Right cardiac atrium (tissue), 5 donors: ENCODE data around the gene FGF7. TPM values are rescaled to one million over a fixed set of nuclear protein-coding genes. Genes with fewer than 3 reads are reported as not detected.
"Not testable (repeated sequence)": the region's sequence is repeated elsewhere in the genome, so short reads cannot be mapped to it uniquely, and the experiment has no call there.

Source experiments
- ATAC-seq, 2 donors: fragments of 200-7000 bp; cut with Tn5 transposase; one replicate each; pipeline versions ENCODE4 v1.8.0 to v1.9.1; 2020; ENCODE audit warnings: moderate library complexity in 2 of 2, mild to moderate bottlenecking in 1 of 2
- DNase-seq, 3 donors: peaks; one replicate each; pipeline ENCODE4 v3.0.0-alpha.2; 2020
- H3K27ac ChIP-seq: one replicate; pipeline ENCODE4 v1.5.1; 2013; ENCODE audit warnings: mild to moderate bottlenecking, low read length, control low read depth, moderate library complexity
- H3K27me3 ChIP-seq: one replicate; pipeline ENCODE4 v1.6.1; 2013; ENCODE audit not compliant: control insufficient read depth, insufficient read depth
- H3K4me1 ChIP-seq: one replicate; pipeline ENCODE4 v1.6.1; 2013; ENCODE audit warnings: low read length; ENCODE audit not compliant: control insufficient read depth, insufficient read depth
- H3K4me3 ChIP-seq: one replicate; pipeline ENCODE4 v1.5.1; 2013; ENCODE audit warnings: low read length, control low read depth
- H3K9me3 ChIP-seq: one replicate; pipeline ENCODE4 v1.6.1; 2013; ENCODE audit warnings: low read length; ENCODE audit not compliant: control insufficient read depth
- WGBS: extraction: QIAGEN DNeasy Blood & Tissue Kit; methylation state at CpG from one replicate; pipeline ENCODE4 v1.1.7; 2013; 5-methylcytosine and 5-hydroxymethylcytosine counted together
- intact Hi-C, 4 donors: fragments of 100-400 bp; cut with DNase I; formaldehyde crosslinking; loops; one replicate each; pipeline versions ENCODE4 v1.11.0 to v1.14.0; 2022 to 2023
- long read RNA-seq, 4 donors: library from polyadenylated mRNA; unstranded; transcript quantifications; one replicate each; pipeline ENCODE4 v2.0.0, GENCODE V29; 2020 to 2021
- polyA plus RNA-seq: library from polyadenylated mRNA; stranded (reverse); fragments of 200-250 nt; gene quantifications from one replicate; pipeline ENCODE4 v1.2.3, GENCODE V29; 2013
- total RNA-seq, 4 donors: library from RNA; stranded (reverse); fragmentation: NEBNext Ultra II Directional; extraction: Animal tissue kit (Norgen Biotek cat#: 25700); gene quantifications; one replicate each; pipeline ENCODE4 v1.2.1, GENCODE V29; 2021
- donor health status: healthy with polysubstance abuse.
- donor health status: DM: no; HTN: yes; CAD: no.
- donor health status: DM: no; HTN: no; CAD: no.
- donor health status: DM: no; HTN: yes; CAD: no; lungs with severe emphysema.
- donor health status: DM: yes; HTN: yes; CAD: no.

Gene FGF7, protein sequence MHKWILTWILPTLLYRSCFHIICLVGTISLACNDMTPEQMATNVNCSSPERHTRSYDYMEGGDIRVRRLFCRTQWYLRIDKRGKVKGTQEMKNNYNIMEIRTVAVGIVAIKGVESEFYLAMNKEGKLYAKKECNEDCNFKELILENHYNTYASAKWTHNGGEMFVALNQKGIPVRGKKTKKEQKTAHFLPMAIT
- total RNA-seq (10 to 100 TPM; 29.0 to 50.0 (median 39.0) TPM), polyA plus RNA-seq (21.3 TPM)
- long read RNA-seq, donor 1, full-length matches to known transcripts = 13 of 24 reads
- long read RNA-seq, donor 1, partial matches to known transcripts = 9 of 24 reads
- long read RNA-seq, donor 1, other reads (novel, unspliced or antisense) = 2 of 24 reads
- long read RNA-seq, donor 2, full-length matches to known transcripts = 12 of 24 reads
- long read RNA-seq, donor 2, partial matches to known transcripts = 10 of 24 reads
- long read RNA-seq, donor 2, other reads (novel, unspliced or antisense) = 2 of 24 reads
- long read RNA-seq, donor 3, full-length matches to known transcripts = 20 of 37 reads
- long read RNA-seq, donor 3, partial matches to known transcripts = 12 of 37 reads
- long read RNA-seq, donor 3, other reads (novel, unspliced or antisense) = 5 of 37 reads
- long read RNA-seq, donor 4, full-length matches to known transcripts = 15 of 20 reads
- long read RNA-seq, donor 4, partial matches to known transcripts = 5 of 20 reads
- long read RNA-seq, donor 4, other reads (novel, unspliced or antisense) = 0 of 20 reads

DNA sequence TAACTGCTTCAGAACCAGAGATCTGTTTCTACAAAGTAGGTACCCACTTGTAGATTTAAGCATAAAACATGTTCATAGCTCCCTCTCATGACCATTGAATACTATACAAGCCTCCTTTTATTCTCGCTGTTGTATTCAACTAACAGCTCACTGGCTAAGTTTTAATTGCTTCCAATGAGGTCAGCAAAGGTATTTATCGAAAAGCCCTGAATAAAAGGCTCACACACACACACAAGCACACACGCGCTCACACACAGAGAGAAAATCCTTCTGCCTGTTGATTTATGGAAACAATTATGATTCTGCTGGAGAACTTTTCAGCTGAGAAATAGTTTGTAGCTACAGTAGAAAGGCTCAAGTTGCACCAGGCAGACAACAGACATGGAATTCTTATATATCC is at the start of gene FGF7:
Gene FGF7, plus strand, starts transcription at position 222 of the 400 bp plus-strand sequence. CDS start 1,056 bp downstream, outside the sequence.
- H3K27ac ChIP-seq = peak within 1 kb of the TSS; percentile 83
- intact Hi-C loops = loop anchor here in 3 of 4 donors (10.0 kb wide), 2 partner anchors 188 to 558 kb away; no protein-coding TSS in a partner anchor
- ATAC-seq (peak; percentile 76 to 84), DNase-seq (peak in 1 of 3 donors; percentile 54)
- H3K4me3 ChIP-seq = peak within 1 kb of the TSS; percentile 88
- H3K27me3 ChIP-seq = no peaks in the 10 kb centered on the region
- 39% methylated on average over 4 of the region's 4 CpGs for WGBS
- no peaks in the 10 kb centered on the region for H3K9me3 ChIP-seq
- no peaks in the 10 kb centered on the region for H3K4me1 ChIP-seq

DNA sequence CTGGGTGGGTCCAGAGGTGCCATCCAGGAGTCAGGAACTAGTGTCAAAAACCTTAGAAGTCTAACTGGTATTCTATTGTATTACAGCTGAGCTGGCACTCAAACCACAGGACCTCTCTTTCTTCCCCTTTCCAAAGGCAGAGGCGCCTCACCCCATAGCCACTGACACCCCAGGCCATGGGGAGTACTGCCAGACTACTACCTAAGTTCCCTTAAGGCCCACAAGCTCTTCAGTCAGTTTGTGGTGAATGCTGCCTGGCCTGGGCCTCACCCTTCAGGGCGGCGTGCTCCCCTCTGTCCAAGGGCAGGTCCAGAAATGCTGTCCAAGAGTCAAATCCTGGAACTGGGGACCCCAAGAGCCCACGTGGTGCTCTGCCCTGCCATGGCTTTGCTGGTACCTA is 43.0 kb upstream of the FGF7 start:
- DNase-seq (peak in 2 of 3 donors; percentile 14 to 32), ATAC-seq (no peak)
- H3K9me3 ChIP-seq = no peaks in the 10 kb centered on the region
- intact Hi-C loops = no loop called here
- H3K27me3 ChIP-seq = no peaks in the 10 kb centered on the region
- 89% methylated on average over 4 of the region's 4 CpGs for WGBS
- no peak overlapping the region for H3K4me3 ChIP-seq
- H3K4me1 ChIP-seq = no peaks in the 10 kb centered on the region
- no peak overlapping the region for H3K27ac ChIP-seq

DNA sequence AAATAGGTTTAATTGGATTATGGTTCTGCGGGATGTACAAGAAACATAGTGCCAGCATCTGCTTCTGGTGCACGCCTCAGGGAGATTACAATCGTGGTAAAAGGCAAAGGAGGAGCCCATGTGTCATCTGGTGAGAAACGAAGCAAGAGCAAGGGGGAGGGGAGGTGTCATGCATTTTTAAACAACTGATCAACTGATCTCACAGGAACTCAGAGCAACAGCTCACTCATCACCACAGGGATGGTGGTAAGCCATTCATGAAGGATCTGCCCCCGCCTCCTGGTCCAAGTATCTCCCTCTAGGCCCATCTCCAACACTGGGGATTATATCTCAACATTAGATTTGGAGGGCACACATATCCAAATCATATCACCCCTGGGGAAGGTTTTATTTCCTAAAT is 42.1 kb upstream of the FGF7 start:
- Histone ChIP-seq H3K9me3 (no peaks in the 10 kb centered on the region), H3K4me1 (no peaks in the 10 kb centered on the region), H3K27me3 (no peaks in the 10 kb centered on the region), H3K27ac (no peak overlapping the region), H3K4me3 (no peak overlapping the region)
- 75% methylated on average over 5 of the region's 5 CpGs for WGBS
- ATAC-seq (no peak), DNase-seq (no peak)
- intact Hi-C loops = no loop called here

DNA sequence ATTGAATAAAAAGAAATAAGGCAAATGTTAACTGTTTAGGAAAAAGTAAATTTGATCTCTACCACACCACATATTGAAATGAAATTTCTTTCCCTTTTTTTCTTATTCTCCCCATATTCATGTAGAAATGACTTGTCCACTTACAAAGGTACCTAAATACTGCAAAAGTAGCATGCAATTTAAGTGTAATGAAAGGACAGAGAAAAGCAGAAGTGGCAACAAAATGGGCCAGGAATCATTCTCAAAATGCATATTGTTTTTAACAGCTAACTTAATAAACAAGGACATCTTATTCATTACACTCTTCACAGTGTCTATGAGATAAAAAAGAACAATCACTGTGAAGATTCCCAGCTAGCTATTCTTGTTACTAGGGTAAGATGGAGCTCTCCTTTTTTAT is 40.6 kb upstream of the FGF7 start:
- Histone ChIP-seq H3K4me1 (no peaks in the 10 kb centered on the region), H3K27ac (no peak overlapping the region), H3K9me3 (no peaks in the 10 kb centered on the region), H3K4me3 (no peak overlapping the region), H3K27me3 (no peaks in the 10 kb centered on the region)
- DNase-seq (no peak), ATAC-seq (no peak)
- intact Hi-C loops = no loop called here

DNA sequence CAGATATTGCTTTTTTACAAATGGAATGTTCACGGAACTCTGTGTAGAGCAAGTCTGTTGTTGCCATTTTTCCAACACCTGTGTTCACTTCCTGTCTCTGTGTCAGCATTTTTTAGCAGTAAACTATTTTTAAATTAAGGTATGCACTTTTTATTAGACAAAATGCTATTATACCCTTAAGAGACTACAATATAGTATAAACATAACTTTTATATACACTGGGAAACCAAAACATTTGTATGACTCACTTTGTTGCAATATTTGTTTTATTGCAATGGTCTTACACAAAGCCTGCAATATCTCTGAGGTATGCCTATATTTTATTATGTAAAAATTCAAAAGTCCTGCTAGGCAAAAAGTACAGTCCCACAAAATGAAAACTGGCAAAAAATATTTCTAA is 39.8 kb upstream of the FGF7 start:
- H3K4me3 ChIP-seq = no peak overlapping the region
- H3K27me3 ChIP-seq = no peaks in the 10 kb centered on the region
- intact Hi-C loops = no loop called here
- H3K27ac ChIP-seq = no peak overlapping the region
- WGBS = 80% methylated on average over 1 of the region's 1 CpG
- ATAC-seq = no peak
- H3K4me1 ChIP-seq = no peaks in the 10 kb centered on the region
- no peaks in the 10 kb centered on the region for H3K9me3 ChIP-seq
- no peak for DNase-seq

DNA sequence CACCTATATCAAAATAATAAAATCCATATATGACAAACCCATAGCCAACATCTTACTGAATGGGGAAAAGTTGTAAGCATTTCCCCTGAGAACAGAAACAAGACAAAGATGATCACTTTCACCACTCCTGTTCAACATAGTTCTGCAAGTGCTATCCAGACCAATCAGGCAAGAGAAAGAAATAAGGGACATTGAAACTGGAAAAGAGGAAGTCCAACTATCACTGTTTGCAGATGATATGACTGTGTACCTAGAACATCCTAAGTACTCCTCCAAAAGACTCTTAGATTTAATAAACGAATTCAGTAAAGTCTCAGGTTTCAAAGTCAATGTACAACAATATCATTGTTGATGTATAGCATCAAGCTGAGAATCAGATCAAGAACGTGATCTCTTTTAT is 35.6 kb upstream of the FGF7 start:
- Histone ChIP-seq H3K9me3 (no peaks in the 10 kb centered on the region), H3K4me3 (no peak overlapping the region), H3K27me3 (no peaks in the 10 kb centered on the region), H3K27ac (no peak overlapping the region), H3K4me1 (no peaks in the 10 kb centered on the region)
- intact Hi-C loops = no loop called here
- DNase-seq = no peak
- no peak for ATAC-seq
- WGBS = 85% methylated on average over 2 of the region's 2 CpGs

DNA sequence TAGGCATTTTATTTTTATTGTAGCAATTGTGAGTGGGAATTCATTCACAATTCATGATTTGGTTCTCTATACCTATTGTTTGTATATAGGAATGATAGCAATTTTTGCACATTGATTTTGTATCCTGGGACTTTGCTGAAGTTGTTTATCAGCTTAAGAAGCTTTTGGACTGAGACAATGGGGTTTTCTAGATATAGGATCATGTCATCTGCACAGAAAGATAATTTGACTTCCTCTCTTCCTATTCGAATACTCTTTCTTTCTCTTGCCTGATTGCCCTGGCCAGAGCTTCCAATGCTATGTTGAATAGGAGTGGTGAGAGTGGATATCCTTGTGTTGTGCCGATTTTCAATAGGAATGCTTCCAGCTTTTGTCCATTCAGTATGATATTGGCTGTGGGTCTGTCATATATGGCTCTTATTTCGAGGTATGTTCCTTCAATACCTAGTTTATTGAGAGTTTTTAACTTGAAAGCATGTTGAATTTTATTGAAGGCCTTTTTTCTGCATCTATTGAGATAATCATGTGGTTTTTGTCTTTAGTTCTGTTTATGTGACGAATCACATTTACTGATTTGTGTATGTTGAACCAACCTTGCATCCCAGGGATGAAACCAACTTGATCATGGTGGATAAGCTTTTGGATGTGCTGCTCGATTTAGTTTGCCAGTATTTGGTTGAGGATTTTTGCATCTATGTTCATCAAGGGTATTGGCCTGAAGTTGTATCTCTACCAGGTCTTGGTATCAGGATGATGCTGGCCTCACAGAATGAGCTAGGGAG is 20.3 kb upstream of the FGF7 start:
- H3K4me1 ChIP-seq, H3K4me3 ChIP-seq, H3K9me3 ChIP-seq, ATAC-seq, intact Hi-C loops, DNase-seq, H3K27me3 ChIP-seq, H3K27ac ChIP-seq: not testable (repeated sequence)
- 82% methylated on average over 5 of the region's 5 CpGs for WGBS

DNA sequence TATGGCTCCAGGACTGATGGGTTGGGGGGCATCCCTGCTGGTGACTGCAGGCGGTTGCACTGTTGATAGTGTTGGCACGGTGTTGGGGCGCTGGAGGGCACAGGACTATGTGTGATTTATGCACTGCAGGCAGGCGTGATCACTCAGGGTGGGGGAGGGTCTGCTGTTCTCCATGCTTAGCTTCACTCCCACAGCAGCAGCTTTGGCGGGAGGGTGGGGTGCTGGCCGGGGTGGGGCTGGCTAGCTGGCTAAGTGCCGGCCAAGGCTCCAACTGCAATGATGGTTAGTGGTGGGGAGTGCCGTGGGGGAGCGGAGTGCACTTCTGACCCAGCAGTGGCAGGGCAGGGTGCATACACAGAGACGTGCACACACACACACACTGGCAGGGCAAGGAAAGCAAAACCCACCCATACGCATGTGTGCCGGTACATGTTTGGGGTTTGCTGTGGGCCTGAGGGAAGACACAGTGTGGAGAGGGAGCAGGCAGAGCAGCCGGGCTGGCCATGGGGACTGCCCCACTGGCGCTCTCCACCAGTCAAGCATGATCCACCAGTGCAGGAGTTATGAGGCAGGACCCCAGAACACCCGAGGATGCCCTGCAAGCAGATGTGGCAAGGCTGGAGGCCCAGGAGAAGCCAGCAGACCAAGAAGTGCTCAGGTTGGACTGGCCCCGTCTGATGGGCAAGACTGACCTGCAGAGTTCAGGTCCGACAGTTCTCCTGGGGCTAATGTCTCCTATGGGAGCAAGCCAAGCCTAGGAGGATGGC is 16.5 kb upstream of the FGF7 start:
- no peaks in the 10 kb centered on the region for H3K9me3 ChIP-seq
- H3K27me3 ChIP-seq = no peaks in the 10 kb centered on the region
- ATAC-seq (no peak), DNase-seq (peak in 2 of 3 donors; percentile 25 to 37)
- no peaks in the 10 kb centered on the region for H3K4me1 ChIP-seq
- H3K27ac ChIP-seq = no peak overlapping the region
- intact Hi-C loops = no loop called here
- H3K4me3 ChIP-seq = no peak overlapping the region
- 90% methylated on average over 17 of the region's 17 CpGs for WGBS

DNA sequence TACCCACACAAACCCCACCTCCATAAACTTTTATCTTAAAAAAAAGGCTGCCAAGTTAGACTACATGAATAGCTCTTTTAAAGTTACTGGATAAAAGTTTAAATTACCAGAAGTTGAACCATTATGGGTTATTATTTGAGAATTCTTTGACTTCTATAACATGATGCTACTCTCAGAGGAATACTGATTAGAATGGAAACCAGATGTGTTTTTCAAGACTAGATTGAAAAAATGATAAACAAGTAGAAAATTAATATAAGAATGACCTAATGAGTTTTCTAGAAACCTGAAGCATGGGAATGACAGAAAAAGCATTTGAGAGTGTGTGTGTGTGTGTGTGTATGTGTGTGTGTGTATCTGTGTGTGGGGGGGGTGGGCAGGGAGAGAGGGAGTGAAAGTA is 12.4 kb upstream of the FGF7 start:
- Histone ChIP-seq H3K27ac (no peak overlapping the region), H3K9me3 (no peaks in the 10 kb centered on the region), H3K27me3 (no peaks in the 10 kb centered on the region), H3K4me1 (no peaks in the 10 kb centered on the region), H3K4me3 (no peak overlapping the region)
- ATAC-seq (no peak), DNase-seq (no peak)
- intact Hi-C loops = no loop called here

DNA sequence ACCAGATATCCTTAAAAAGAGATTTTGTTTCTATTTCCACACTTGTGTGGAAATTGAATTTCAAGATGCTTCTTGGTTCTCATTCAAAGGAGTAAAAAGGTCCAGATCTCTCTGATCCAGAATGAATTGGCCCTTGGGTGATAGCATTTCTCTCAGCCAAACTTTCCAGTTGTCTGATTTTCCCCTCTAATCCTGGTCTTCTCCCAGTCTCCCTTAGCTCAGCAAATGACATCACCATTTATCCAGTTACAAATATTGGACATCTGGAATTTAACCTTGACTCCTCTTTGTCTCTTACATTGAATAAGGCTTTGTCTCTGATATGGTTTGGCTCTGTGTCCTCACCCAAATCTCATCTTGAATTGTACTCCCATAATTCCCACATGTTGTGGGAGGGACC is 10.2 kb upstream of the FGF7 start:
- no peaks in the 10 kb centered on the region for H3K27me3 ChIP-seq
- intact Hi-C loops = no loop called here
- no peak overlapping the region for H3K27ac ChIP-seq
- no peak overlapping the region for H3K4me3 ChIP-seq
- ATAC-seq = no peak
- no peak for DNase-seq
- H3K9me3 ChIP-seq = no peaks in the 10 kb centered on the region
- no peaks in the 10 kb centered on the region for H3K4me1 ChIP-seq
